Measurements from ENCODE around the gene CACNA2D3.

The CACNA2D3 gene

DNA sequence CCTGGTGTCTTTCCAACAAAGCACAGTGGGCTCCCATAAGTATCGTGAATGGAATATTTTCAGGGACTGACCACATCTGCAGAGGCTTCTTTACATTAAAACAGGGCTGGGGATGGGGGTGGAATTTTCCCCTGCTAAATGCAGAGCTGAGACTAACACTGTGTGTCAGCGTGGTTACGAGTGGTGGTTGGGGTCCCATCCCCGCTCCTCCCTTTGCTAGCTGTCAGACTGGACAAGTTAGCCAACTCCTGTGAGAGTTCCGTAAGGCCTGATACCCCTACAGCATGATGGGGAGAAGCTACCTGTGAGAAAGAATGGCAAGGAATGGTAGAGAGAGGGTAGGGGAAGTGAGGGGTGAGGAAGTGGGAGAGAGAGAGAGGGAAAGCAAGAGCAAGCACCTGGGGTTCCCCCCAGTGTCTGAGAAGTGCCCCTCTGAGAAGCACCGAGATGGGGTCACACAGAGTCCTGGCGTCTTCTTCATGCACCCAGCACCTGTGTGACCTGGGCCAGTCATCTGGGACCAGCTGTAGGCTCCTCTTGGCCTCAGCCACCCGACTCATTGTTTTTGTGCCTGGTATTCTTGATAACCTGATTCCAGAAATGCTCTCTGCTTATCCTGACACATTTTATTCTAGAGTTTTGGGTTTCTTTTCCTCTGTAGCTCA lies 395.8 kb downstream of the CACNA2D3 start:
- no peak for DNase-seq (ENCODE audit: extremely low read depth in 1 of 2, low read depth in 1 of 2)

DNA sequence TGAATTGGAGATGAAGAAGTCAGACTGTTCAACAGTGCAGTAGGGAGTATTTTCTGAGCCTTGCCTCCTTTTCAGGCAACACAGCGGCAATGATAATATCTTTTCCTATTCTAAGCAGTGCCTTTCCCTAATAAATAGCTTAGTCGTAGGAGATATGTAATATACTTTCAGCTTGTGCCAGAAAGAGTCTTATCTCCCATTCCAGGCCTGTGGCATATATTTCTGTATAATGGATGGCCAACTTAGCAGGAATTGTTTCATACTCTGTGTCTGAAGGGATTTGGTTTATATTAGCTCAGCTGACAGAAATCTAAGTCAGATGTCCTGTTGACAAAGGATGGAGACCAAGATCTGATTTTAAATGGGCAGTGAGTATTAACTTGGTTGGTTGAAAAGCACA lies 397.1 kb downstream of the CACNA2D3 start:
- no peak for DNase-seq (ENCODE audit: extremely low read depth in 1 of 2, low read depth in 1 of 2)

DNA sequence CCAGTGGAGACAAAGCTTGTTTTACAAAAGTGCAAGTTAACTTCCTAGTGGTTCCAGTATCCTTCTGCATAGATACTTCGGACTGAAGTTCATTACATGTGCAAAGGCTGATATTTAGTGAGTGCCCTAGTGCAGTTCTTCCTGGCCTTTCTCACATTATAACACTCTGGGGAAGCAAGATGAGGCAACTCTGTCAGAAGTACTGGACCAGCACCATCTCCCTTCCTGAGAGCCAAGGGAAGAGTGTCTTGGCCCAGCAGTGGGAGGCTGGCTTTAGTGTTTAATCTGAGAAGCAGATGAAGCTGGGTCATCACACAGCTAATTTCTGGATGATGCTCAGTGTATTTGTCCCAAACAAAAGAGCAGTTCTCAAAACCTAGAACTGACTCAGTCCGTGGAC lies 397.7 kb downstream of the CACNA2D3 start:
- no peak for DNase-seq (ENCODE audit: extremely low read depth in 1 of 2, low read depth in 1 of 2)

DNA sequence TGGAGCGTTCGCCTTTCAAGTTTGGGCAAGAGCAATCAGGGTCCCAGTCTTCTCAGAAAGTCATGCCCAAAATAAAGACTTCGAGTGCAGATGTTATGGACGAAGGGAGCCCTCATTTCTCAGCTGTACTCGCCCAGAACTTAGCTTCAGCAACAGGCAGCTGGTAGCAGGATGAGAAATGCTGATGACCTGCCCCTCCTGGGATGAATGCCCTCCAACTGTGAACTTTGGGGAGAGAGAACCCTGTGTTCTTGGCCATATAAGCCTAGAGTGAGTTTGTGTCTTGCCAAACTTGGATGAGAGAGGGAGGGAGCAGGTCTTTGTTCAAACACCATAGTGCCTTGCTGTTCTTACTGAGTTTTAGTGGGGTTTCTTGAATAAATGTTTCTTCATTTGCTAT lies 405.2 kb downstream of the CACNA2D3 start:
- DNase-seq (ENCODE audit: extremely low read depth in 1 of 2, low read depth in 1 of 2) = no peak

DNA sequence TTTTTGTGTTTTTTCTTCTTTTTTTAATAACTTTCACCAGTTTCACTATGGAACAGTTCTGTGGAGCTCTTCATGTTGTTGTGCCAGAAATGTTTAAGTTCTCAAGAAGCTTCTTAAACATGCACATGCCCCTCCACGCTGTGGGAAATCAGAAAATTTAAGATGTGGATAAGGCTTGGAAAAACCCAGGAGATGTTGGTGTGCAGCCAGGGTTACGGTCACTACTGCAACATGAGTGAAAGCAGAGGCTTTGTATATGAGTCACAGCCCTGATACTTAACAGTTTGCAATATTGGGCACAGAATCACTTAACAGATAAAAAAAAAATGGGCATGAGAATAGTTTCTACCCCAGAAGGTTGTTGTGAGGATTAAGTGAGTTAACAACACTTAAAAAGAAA lies 405.6 kb downstream of the CACNA2D3 start:
- no peak for DNase-seq (ENCODE audit: extremely low read depth in 1 of 2, low read depth in 1 of 2)

DNA sequence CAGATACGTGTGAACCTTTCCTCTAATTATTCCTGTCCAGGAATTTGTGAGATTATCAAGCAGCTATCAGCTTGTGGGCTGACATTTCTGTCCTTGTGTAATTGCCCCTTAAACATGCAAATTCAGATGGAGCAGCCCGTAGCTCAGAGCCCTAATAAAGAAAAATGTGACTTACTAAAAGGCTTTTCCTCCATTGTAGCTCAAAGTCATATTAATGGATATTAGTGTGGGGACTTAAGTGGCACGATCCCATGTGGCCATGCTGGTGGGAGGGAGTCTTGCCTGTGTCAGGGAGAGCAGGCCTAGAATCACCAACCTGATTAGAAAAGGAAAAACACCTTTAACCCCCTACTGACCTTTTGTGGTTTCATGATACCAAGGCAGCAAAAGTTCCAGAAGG lies 406.3 kb downstream of the CACNA2D3 start:
- no peak for DNase-seq (ENCODE audit: extremely low read depth in 1 of 2, low read depth in 1 of 2)

DNA sequence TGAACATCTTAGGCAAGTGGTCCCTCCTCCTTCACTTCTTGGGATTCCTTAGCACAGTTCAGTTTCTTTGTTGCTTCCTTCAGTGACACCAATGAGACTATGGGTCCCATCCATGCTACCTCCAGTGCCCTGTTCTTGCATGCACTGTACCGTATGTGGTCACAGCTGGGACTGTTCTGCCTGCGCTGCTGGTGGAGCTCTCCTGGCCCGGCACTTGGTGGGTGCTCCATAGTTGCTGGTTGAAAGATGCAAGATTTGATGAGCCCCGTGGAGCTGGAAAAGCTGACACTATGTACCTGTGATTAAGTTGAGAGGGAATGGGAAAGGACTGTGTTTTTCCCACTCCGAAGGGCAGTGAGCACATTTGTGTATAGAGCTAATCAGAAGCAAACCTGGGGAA lies 407.7 kb downstream of the CACNA2D3 start:
- no peak for DNase-seq (ENCODE audit: extremely low read depth in 1 of 2, low read depth in 1 of 2)

DNA sequence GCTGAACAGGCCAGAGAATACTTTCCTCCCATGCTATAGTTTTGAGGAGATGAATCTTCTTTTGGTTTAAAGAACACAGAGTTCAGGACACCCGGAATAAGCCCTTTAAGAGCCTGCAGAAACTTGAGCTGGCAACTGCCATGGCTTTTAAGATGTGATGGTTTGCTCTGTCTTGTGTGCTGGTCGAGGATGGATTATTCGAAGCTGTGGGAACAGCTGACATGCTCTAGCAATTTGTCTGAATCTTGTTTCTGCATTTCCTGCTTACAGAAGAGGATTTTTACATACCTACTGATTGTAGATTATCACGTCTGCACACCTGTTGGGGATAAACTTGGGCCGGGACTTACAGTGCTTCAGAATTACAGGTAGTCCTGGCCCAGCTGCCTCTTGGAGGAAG lies 408.6 kb downstream of the CACNA2D3 start:
- no peak for DNase-seq (ENCODE audit: extremely low read depth in 1 of 2, low read depth in 1 of 2)

DNA sequence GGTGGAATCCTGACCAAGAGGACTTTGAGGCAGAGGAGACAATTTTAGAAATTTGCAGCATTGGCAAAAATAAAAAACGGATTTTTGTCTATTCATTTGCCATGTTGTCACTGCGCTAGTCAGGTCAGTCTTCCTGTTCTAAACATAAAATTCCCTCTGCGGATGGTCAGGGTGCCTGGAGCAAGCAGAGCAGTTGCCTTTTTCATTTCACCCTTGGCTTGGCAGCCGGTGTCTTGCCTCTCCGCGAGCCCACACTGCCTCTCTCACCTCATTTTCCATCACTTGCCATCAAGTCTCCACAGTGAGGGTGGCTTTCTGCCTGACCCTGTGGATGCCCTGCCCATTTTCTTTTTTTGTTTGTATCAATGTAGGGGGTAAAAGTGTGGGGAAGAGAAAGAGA lies 409.4 kb downstream of the CACNA2D3 start:
- DNase-seq (ENCODE audit: extremely low read depth in 1 of 2, low read depth in 1 of 2) = no peak

DNA sequence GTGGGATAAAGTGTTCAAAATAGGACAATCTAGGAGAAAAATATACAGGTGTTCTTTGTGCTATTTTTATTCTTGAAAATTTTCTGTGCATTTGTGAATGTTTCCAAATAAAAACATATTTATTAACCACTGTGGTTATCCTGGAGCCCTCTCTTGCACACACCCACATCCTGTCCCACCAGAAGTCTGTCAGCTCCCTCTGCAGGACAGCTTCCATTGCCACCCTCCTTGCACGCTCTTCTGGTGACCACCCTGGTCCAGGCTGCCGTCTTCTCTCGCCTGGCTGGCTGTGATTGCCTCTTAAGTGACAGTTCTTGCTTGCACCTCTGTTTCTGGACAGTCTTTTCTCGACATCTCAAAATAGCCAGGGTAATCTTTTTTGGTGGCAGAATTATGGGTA lies 411.5 kb downstream of the CACNA2D3 start:
- DNase-seq (ENCODE audit: extremely low read depth in 1 of 2, low read depth in 1 of 2) = no peak

DNA sequence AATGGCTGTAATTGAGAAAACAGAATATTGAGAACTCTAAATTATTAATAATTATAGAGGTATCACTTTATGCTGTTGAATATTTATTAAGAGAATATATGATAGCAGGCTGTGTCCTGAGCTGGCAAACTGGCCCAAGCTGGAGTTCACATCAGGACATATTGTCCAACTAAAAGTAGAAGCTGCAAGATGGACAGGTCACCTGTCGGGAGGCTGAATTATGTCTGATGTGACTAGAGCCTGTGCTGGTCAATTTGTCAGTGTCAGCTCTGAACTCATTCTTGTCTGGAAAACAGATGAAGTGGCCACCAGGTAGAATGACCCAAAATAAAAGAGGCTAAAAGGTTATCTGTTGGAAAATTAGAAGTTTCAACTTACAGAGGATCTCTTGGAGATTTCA lies 413.3 kb downstream of the CACNA2D3 start:
- DNase-seq (ENCODE audit: extremely low read depth in 1 of 2, low read depth in 1 of 2) = no peak

DNA sequence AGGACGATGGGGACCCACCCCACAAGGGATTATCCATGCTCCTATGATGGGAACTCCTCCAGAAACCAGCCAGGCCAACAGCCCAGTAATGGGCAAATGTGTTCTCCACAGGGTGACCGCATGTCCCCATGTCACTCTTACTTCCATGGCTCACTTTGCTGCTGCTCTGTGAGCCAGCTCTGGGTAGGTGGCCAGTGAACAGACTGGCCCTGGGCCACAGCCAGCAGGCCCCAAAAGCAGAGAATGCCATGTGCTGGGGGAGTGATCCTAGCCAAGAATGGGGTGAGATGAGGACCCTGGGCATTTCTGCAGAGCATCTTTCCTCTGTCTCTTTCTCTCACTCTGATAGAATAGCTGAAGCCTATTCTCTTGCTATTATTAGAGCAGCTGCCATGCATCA lies 414.1 kb downstream of the CACNA2D3 start:
- DNase-seq (ENCODE audit: extremely low read depth in 1 of 2, low read depth in 1 of 2) = no peak

DNA sequence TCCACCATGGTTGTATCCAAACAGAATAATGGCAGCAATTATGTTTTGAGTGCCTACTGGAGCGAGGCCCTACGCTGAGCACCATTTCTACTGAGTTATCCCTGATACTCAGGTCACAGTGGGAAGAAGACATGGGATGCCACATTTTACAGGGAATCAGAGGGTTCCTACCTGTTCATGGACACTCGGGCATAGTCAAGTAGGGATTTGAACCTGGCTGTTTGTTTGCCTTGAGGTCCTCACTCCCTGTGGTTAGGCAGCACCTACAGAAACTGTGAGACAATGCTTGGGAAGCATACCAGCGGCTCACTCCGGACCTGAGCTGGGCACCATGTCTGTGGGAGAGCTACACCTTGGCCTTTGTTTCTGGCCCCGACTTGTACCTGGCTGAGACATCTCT lies 415.2 kb downstream of the CACNA2D3 start:
- DNase-seq (ENCODE audit: extremely low read depth in 1 of 2, low read depth in 1 of 2) = no peak

DNA sequence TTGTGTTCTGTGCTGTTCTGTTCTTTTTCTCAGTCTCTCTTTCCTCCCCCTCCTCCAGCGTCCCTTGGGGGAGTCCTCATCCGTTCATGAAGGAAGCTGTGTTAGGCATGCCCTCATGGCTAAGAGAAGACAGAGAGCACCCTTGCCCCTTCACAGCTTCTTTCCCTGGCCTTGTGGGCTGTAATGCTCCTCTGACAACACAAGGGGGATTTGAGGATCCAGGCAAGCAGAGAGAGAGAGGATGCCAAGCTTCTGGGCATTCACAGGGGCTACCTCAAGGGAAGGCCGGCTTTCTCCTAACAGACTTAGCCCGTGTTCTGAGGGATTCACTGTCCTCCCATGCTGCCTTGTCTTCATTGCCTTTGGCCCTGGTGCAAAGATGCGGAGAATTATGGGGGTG lies 416.0 kb downstream of the CACNA2D3 start:
- DNase-seq (ENCODE audit: extremely low read depth in 1 of 2, low read depth in 1 of 2) = no peak

DNA sequence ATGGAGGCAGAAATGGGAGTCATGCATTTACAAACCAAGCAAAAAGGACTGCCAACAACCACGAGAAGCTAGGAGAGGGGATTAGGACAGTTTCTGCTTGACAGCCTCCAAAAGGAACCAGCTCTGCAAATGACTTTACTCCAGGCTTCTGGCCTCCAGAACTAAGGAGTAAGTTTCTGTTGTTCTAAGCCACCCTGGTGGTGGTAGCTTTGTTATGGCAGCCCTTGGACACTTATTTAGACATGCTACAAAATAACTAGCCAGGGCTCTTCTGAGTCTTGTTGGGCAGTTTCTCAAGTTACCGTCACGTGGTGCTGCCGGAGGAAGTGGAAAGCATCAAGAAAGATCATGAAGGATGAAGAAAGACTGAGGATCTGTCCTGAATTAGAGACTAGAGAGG lies 419.0 kb downstream of the CACNA2D3 start:
- no peak for DNase-seq (ENCODE audit: extremely low read depth in 1 of 2, low read depth in 1 of 2)

DNA sequence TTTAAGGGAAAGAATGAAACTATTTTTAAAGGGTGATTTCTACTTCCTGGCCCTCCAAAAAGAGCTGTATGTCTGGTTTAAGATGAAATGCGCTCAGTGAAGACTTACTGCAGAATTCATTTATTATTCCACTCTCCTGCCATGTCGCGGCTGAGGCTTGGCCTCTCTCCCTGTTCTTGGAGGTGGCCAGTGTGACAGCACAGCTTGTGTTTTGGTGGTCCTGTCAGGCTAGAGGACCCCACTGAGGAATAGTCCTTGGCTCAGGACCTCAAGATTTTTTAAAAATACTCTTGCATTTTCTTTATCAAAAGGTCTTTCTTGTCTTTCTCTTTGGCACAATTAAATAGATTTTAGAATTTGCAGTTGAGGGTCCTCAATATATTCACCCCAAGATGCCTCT lies 421.1 kb downstream of the CACNA2D3 start:
- no peak for DNase-seq (ENCODE audit: extremely low read depth in 1 of 2, low read depth in 1 of 2)

DNA sequence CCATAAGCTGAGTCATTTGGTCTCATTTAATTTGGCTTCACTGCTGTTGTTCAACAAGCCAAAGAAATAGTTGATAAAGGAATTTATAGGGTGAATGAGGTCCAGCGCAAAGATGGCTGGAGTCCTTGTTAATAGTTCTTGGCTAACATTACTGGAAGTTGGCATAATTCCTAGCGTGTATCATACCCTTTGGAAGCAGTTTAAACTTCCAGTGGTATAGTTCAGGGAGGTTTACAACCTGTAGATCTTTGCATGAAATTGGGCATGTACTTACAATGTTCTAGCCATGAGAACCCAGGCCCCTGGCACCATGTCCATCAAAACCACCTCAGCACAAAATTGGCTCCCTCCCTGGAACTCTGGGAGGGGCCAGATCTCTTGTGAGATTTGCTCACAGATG lies 424.7 kb downstream of the CACNA2D3 start:
- DNase-seq (ENCODE audit: extremely low read depth in 1 of 2, low read depth in 1 of 2) = no peak

DNA sequence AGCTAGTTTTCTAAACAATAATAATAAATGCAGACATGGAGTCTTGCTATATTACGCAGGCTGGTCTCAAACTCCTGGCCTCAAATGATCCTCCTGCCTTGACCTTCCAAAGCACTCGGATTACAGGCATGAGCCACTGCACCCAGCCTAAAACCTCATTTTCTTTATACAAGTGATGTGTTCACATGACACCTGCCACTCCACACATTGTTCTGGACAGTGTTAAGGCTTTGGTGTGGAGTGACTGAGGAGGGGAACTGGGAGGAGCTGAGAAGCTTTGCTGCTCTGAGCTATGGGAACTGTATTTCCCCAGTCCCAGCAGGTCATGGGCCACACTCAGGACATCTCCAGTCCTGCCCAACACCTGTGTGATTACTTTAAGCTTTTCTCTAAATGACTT lies 425.5 kb downstream of the CACNA2D3 start:
- no peak for DNase-seq (ENCODE audit: extremely low read depth in 1 of 2, low read depth in 1 of 2)

DNA sequence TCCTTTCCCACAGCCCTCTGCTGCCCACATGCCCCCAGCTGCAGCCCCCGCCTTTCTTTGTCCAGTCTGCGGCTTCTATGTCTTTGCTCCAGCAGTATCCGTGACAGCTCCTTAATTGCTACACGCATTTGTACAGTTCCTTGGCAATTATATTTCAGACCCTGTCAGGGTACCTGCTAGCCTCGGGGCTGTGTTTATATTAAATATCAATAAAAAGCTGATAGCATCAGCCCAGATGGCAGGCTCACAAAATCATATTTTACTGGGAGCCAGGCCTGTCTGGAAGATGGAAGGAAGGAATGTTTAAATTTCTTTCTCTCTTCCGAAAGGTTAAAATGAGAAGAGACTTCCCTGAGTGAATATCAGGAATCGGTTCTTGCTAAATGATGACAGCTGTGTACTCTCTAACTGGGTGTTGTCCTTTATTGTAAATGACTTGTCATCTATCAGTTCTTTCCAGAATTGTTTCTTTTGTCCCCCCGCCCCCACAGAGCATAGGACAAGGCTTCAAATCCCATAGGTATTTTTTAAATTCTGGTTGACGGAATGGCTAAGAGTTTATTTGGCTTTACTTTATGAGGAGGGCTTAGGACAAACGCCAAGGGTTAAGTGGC lies 427.4 kb downstream of the CACNA2D3 start:
- DNase-seq (ENCODE audit: extremely low read depth in 1 of 2, low read depth in 1 of 2) = no peak

DNA sequence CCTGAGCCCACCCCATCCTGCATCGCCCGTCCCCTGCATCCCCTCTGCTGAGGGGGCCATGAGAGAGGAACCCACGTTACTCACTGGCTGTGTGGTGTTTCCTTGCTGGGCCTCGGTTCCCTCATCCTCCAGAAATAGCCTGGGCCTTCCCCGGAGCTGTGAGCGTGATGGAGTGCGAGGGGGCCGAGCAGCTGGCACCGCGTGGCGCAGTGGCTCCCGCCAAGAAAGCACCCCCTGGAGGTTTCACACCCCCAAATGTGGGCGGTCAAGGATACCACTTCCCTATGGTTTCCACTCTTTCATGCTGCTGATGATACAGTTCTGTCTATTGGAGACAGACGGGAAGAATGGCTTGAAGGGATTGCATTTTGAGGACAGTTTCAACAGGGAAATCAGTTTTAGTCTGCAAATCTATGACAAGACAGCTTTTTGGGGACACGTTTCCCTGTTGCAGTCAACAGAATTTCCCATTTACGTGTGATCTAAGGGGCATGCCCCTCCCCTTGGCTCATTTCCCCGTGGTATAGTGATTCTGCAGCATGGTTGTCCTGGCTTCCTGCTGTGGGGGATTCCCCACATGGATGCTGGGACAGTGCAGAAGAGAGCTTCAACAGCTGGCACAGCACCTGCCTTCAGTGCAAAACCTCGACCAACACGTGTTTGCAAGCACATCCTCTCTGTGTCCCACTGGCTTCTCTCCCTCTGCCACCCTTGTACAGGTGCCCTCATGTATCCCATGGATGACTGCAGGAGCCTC lies 428.0 kb downstream of the CACNA2D3 start:
- DNase-seq (ENCODE audit: extremely low read depth in 1 of 2, low read depth in 1 of 2) = no peak

DNA sequence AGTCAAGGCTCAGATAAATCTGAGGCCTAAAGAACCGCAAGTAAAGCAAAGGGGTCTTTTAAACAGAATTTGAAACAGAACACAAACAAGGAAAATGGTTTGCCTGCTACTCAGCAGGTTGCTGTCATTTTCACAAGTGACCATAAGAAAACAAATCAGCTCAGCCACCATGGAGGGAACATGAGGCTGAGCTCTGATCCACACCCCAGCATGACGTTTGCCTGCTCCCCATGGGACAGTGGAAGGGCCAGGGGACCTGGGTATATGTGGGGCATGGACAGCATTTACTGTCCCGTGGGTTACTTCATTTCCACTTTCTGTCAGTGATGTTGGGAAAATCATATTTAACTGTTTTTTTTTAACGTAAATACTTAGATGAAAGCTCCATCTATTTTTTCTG lies 434.3 kb downstream of the CACNA2D3 start:
- DNase-seq (ENCODE audit: extremely low read depth in 1 of 2, low read depth in 1 of 2) = no peak
